ENCODE data around the gene PHC3.

- TF ChIP-seq CTCF (conservative IDR thresholded peaks at IDR 0.05 in 1 of 2, IDR thresholded peaks at IDR 0.05 in 1 of 2; ENCODE audit: low read depth in 1 of 2, low read length in 2 of 2) (no peak), EZH2 (IDR thresholded peaks at IDR 0.05; ENCODE audit: low read length, missing control alignments) (no peak)
Observed at GRCh38 chr3:170171563-170171962, 10.0 kb downstream of the PHC3 start.
